ENCODE data around the gene WDFY4. TPM values are rescaled to one million over a fixed set of nuclear protein-coding genes. Genes with fewer than 3 reads are reported as not detected.

WDFY4 gene
- total RNA-seq, 1 donor: not detected

DNA sequence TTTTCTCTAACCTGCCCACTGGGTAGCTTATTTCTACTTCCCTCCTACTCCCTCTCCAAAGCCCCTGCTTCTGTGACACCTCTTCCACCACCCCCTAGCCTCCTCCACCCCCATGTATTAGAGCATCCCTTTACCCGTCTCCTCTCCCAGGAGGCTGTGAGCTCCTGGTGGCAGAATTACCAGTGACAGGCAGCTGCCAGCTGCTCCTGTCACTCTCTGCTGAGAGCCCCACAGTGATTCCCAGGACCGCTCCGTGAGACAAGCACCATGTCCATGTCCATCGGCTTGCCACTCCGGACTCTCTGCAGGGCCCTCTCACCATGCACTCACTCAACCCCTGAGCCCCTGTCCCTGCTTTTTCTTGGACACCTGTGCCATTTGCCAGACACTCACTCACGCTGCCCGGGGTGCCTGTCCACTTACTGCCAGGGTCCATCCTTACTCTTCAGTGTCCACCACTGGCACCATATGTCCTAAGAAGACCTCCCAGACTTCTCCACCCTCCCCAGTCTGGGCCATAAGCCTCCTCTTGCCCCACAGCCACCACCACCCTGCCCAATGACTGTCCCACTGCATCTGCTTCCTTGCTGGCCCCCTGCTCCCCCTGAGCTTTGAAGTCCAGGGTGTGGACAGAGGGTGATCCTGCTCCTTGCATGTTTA is 9.8 kb downstream of the WDFY4 start:
- TF ChIP-seq, protein P1, sequence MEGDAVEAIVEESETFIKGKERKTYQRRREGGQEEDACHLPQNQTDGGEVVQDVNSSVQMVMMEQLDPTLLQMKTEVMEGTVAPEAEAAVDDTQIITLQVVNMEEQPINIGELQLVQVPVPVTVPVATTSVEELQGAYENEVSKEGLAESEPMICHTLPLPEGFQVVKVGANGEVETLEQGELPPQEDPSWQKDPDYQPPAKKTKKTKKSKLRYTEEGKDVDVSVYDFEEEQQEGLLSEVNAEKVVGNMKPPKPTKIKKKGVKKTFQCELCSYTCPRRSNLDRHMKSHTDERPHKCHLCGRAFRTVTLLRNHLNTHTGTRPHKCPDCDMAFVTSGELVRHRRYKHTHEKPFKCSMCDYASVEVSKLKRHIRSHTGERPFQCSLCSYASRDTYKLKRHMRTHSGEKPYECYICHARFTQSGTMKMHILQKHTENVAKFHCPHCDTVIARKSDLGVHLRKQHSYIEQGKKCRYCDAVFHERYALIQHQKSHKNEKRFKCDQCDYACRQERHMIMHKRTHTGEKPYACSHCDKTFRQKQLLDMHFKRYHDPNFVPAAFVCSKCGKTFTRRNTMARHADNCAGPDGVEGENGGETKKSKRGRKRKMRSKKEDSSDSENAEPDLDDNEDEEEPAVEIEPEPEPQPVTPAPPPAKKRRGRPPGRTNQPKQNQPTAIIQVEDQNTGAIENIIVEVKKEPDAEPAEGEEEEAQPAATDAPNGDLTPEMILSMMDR (IDR thresholded peaks at IDR 0.05; ENCODE audit: insufficient read depth, low read length): no peak
- no peak for DNase-seq (ENCODE audit: low read depth)
- no peak overlapping the region for H3K4me3 ChIP-seq (ENCODE audit: low read depth, low read length)

DNA sequence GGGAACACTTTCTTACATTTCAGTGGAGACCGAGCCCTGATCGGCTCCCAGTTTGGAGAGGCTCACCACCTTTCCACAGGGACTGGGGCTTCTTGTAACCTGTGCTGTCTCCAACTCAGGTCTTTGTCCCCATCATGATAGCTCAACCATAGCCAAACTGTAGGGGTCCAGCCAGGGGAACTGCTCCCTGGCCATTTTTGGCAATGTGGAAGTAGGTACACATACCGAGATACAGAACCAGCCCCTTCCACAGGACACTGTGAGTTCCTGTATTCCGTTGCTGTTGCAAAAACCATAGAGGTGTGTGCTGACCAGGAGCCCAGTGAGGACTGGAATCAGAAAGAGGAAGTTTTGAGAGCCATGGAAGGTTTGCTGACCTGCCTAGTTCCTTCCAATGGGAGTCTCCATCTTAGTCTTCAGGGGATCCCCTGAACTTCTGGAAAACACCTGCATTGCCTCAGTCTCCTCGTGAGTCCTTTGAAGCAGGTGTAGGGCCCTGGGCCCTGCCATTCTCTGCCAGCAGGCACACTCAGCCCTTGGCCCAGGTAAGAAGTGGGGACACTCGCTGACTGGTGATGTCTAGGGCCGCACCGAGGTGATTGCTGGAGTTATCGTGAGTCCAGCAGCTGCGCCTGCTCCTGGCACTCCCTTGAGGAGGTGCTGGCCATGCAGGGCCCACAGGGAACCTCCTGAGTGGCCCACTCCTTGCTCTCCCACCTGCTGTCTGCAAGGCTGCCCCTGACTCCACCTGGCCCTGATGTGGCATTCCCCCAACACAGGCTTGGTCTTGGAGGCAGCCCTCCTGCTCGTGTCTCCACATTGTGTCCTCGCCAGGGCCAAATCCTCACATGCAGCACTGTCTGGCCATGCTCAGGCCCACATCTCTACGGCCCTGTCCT is 11.2 kb downstream of the WDFY4 start:
- no peak for DNase-seq (ENCODE audit: low read depth)
- H3K4me3 ChIP-seq (ENCODE audit: low read depth, low read length): no peak overlapping the region
- TF ChIP-seq, protein P1 (IDR thresholded peaks at IDR 0.05; ENCODE audit: insufficient read depth, low read length): no peak

DNA sequence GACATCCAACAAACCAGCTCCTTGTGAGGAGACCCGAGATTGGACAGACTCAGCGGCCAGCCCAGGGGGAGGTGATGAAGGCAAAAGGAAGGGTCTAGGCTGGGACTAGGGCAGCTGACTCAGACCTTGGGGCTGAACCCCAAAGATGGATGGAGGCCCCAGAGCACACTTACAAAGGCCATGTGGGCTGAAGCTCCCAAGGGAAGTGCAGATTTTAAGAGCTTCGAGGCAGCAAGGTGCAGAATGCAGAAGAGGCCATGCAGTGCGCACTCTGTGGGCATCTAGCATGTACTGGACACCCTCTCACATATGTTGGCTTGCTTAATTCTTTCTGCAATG is 11.8 kb downstream of the WDFY4 start:
- H3K4me3 ChIP-seq (ENCODE audit: low read depth, low read length): no peak overlapping the region
- no peak for DNase-seq (ENCODE audit: low read depth)
- TF ChIP-seq, protein P1 (IDR thresholded peaks at IDR 0.05; ENCODE audit: insufficient read depth, low read length): no peak

DNA sequence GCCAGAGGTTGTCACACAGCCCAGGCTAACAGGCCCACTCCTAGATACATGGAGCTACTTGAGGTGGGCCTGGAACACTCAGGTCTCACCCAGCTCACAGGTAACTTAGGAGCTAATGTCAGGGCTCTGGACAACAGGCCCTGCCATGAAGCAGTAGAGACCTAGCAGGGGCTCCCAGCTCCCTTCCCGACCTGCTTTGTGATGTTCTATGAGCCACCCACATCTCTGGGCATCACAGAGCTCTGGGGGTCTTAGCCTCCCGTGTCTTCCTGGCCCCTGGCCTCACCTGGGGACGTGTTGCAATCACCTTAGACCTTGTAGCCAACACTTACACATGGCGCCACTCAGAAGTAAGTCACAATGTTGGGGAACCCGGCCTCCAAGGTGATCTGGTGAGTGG is 12.4 kb downstream of the WDFY4 start:
- DNase-seq (ENCODE audit: low read depth): no peak
- TF ChIP-seq, protein P1 (IDR thresholded peaks at IDR 0.05; ENCODE audit: insufficient read depth, low read length): no peak
- no peak overlapping the region for H3K4me3 ChIP-seq (ENCODE audit: low read depth, low read length)

DNA sequence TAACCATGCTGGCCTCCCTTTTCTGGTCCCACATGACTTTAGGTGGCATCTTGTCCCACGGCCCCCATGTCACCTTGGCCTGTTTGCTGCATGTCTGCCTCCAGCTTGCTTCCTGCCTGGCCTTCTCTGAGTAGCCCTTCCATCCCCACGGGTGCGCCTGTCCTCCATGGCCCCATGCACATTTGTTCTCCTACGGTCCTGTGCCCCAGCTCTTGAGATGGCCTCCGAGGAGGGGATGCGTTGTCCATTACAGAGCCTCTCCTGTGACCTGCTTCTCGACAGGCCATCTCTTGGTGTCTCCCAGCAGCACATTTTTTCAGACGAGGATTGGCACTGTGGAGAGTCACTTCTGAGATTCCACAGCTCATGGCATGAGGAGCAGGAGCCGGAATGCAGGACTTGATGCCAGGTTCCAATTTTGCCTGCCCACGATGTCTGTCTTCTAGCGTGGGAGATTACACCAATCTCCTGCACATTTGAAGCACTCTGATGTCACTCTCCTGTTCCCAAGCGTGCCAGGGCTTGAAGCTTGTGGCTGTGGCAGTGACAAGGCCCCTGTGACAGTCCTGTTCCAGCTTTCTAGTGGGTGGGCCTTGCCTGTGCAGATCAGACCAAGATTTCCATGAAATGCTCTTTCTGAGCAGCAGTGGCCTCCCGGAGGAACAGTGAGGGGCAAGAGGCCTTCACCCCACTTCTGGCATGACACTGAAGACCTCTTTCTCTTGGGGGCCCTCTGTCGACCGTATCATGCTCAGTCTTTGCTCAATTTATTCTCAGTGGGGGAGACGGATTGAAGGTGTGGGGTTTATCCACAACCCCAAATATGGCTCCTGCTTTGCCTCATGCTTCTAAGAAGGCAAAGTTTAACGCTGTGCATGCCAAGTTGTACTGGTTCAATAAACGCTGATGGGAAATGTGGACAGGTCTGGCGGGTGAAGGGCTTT is 13.4 kb downstream of the WDFY4 start:
- DNase-seq (ENCODE audit: low read depth): no peak

More for the DNA sequence above, 13.4 kb downstream of the WDFY4 start:
- H3K4me3 ChIP-seq (ENCODE audit: low read depth, low read length): no peak overlapping the region
- TF ChIP-seq, protein P1 (IDR thresholded peaks at IDR 0.05; ENCODE audit: insufficient read depth, low read length): no peak

Measured in fibroblast of the aortic adventitia (primary cell).